Activated CD8-positive, alpha-beta memory T cell treated with anti-CD3 and anti-CD28 coated beads, Interleukin-2, amount 50 U/mL, for 24 hours (primary cell): ENCODE data around the gene DAPK2.

Experiments used
- DNase-seq: peaks from one replicate; pipeline ENCODE4 v3.0.0-alpha.2; 2020; ENCODE audit errors: extremely low read depth

DAPK2 gene

DNA sequence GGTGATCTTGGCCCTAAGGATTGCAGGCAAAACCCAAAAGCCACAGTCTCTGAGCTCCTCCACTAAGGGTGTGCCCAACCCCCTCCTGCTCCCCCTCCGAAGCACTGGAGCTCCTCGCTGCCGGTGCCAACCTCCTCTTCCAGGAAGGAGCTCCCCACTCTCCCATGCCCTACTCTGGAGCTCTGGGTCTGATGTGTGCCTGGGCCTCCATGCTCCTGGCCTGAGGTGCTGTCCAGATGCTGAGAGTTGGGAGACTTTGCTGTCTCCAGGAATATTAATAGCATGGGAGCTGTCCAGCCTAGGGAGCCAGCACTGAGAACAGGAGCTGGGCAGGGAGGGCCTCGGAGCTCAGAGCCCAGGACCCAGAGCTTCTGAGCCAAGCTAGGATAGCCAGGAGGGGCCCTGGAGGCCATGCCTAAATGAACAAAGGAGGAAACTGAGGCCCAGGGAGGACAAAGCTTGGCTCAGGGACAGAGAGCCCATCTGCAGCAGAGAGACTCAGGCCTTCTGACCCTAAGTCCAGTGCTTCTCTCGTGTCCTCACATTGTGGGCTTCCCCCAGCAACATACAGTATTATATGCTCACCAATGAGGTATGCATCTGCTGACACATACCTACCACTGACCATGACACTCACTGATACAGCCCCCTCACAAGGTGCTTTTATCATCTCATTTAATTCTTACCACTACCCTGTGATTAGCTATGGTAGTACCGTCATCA lies 175.6 kb downstream of the DAPK2 start:
- DNase-seq = no peak

- DNase-seq = no peak
Measured at GRCh38 chr15:63870043-63870394, 176.3 kb downstream of the DAPK2 start.

DNA sequence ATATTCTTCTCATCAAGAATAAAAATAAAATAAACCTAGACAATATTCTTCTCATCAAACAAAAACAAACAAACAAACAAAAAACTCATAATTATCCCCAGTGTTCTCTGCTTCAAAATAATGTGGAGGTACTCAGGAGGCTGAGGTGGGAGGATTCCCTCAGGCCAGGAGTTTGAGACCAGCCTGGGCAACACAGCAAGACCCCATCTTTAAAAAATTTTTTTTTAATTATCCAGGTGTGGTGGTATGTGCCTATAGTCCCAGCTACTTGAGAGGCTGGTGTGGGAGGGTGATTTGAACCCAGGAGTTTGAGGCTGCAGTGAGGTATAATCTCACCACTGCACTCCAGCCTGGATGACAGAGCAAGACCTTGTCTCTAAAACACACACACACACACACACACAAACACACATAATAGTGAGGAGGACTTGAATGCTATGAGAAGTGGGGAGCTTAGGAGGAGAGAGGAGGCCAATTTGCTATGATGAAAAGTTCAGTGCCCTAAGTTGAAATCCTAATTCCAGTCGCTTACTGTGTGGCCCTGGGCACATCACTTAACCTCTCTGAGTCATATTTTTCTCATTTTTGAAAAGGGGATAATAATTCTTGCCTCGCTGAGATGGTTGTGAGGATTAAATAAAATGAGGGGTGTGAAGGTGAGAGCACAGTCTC lies 176.8 kb downstream of the DAPK2 start:
- DNase-seq = no peak

DNA sequence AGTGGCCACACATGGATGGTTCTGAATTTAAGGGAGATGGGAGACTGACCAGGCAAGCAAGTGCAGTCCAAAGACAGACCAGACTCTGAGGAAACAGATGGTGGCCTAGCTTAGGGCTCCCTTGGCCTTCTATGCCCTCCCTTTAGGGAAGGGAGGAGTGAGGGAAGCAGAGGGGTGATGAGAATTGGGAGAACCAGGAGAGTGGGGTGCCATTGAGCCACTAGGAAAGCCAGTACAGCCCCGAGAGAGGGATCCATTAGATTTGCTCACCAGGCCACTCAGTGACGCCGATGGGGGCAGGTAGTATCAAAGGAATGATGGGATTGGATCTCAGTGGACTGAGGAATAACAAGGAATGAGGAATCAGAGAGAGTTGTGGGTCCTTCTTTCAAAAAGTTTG lies 182.1 kb downstream of the DAPK2 start:
- DNase-seq = no peak

GRCh38 chr15:63861946-63862517 lies 184.3 kb downstream of the DAPK2 start:
- no peak for DNase-seq

DNA sequence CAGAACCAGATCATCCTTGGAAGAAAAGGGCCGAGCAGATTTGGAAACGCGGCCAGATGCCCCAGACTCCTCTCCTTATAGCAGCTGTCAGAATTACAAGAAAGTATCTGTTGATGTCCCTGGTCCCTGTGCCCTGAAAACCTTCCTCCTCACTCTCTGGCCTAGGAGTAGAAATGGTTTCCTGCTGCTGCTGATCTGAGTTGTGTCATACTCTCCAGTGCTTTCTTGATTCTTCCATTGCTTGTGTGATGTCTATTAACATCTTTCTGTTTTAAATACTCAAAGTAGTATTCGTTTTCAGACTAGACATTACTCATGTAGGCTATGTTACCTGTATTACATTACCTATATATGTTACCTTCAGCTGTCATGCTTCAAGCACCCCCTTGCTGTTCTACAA lies 185.7 kb downstream of the DAPK2 start:
- DNase-seq = no peak

GRCh38 chr15:63860155-63860554 lies 186.1 kb downstream of the DAPK2 start:
- DNase-seq = no peak

DNA sequence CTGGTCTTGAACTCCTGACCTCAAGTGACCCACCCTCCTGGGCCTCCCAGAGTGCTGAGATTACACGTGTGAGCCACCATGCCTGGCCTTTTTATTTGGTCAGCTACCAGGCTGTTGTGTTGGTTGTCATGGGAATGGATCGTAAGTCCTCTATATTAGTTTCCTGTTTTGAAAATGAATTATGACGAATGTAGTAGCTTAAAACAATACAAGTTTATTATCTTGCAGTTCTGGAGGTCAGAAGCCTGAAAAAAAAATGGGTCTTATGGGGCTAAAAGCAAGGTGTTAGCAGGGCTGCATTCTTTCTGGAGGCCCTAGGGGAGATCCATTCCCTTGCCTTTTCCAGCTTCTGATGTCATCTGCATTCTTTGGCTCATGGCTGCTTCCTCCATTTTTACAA lies 187.4 kb downstream of the DAPK2 start:
- DNase-seq = no peak

- DNase-seq = no peak
Measured at GRCh38 chr15:63858448-63858847, 187.8 kb downstream of the DAPK2 start.

DNA sequence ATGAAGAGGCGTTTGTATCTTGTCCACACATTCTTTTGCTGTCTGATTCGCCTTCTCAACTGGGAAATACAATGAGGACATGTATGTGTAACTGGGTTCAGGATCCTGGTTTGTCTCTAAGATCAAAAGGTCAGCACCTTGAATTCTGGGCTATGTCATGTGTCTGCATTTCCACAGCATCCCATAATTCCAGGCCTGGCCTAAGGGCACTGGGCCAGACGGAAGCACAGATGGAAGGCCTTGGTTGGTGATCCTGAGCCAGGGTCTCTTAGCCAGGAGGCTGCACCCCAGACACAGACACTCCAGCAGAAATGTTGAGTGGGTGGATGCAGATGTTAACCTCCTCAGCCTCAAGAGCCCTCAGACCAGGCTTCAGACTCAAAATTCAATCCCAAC lies 188.8 kb downstream of the DAPK2 start:
- no peak for DNase-seq
